ENCODE results near the gene APOA1.
"Not testable (repeated sequence)": the region's sequence is repeated elsewhere in the genome, so short reads cannot be mapped to it uniquely, and the experiment has no call there.

The APOA1 gene

DNA sequence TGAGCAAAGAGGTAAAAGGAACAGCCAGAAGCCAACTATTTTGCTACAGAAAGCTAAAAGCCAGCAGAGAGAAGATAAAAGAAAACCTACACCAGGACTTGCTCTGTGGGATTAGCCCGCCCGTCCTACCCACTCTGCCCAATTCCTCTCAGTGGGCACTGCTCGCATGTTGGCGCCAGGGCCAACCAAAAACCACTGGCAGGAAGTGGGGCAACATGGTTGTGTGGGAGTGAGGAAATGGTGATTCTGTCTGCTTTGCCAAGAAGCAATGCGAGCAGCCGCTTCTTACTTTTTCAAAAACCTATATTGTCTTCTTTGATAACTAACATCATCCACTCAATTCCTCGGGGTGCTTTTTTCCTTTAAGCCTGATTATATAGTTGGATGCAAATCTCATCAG is 14.2 kb upstream of the APOA1 start:
- DNase-seq, result no peak
- no peak for TF ChIP-seq GATA1 (IDR thresholded peaks at IDR 0.05; ENCODE audit: low read depth, low read length)
- no peak for TF ChIP-seq POLR2A (IDR thresholded peaks at IDR 0.05; ENCODE audit: low read length)

DNA sequence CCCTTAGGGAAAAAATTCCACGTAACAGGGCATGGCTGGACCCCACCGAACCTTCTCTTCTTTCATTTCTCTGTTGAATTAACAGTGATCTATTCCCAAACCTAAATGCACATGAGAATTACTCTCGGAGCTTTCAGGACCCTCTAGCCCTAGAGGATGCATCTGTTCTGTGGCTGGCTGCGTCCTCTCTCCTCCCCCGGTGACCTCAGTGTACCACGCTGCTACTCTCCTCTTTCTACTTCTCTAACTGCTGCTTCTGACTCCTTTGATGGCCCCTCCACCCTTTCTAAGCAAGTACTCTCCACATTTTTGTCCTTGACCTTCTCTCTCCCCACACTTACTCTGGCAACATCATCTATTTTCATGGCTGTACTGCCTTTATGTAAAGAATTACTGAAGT is 12.1 kb upstream of the APOA1 start:
- DNase-seq, result no peak
- TF ChIP-seq POLR2A (IDR thresholded peaks at IDR 0.05; ENCODE audit: low read length), result no peak
- no peak for TF ChIP-seq GATA1 (IDR thresholded peaks at IDR 0.05; ENCODE audit: low read depth, low read length)

DNA sequence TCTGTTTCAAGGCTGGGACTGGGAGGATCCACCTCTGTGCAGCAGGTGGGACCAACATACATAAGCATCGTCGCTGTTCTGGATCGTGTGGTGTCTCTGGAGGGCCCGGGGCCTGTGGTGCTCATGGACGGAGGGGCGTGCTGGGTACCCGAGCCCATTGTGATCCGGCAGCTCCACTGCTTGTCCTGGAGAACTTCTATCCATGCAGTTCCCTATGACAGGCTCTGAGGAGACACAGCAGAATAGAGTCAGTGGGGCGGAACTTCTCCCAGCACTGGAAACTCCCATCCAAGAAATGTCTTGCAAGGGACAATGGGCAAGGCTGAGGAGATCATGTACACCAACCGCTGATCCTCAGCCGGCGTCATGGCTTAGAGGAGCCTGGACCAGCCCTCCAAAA is 11.6 kb upstream of the APOA1 start:
- DNase-seq, result no peak
- TF ChIP-seq GATA1 (IDR thresholded peaks at IDR 0.05; ENCODE audit: low read depth, low read length) (no peak), POLR2A (IDR thresholded peaks at IDR 0.05; ENCODE audit: low read length) (no peak)

GRCh38 chr11:116847612-116848011 is 10.2 kb upstream of the APOA1 start:
- TF ChIP-seq GATA1 (IDR thresholded peaks at IDR 0.05; ENCODE audit: low read depth, low read length) (no peak), POLR2A (IDR thresholded peaks at IDR 0.05; ENCODE audit: low read length) (no peak)
- DNase-seq, result no peak

GRCh38 chr11:116844722-116845121 is 7.3 kb upstream of the APOA1 start:
- no peak for TF ChIP-seq GATA1 (IDR thresholded peaks at IDR 0.05; ENCODE audit: low read depth, low read length)
- no peak for TF ChIP-seq POLR2A (IDR thresholded peaks at IDR 0.05; ENCODE audit: low read length)
- DNase-seq, result no peak

DNA sequence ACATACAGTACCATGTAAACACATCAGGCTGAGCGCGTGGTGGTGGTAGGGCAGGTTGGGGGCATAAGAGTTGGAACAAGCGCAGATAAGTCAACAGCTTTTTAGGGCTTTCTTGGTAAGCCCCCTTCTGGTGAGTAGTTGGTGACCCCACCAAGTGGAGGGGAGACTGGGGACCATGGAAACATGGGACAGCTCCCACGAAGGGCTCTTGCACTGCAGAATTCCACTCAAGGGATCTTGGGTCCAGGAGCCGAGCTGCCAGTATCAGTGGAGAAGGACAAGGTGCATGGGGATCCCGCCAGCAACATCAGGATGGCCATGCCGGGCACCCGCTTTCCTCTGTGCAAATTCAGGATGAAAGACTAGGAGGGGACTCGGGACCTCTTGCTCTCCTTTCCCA is 6.2 kb upstream of the APOA1 start:
- no peak for DNase-seq
- TF ChIP-seq GATA1 (IDR thresholded peaks at IDR 0.05; ENCODE audit: low read depth, low read length), result no peak
- TF ChIP-seq POLR2A (IDR thresholded peaks at IDR 0.05; ENCODE audit: low read length), result no peak

GRCh38 chr11:116842909-116843308 is 5.5 kb upstream of the APOA1 start:
- TF ChIP-seq GATA1 (IDR thresholded peaks at IDR 0.05; ENCODE audit: low read depth, low read length) (no peak), POLR2A (IDR thresholded peaks at IDR 0.05; ENCODE audit: low read length) (no peak)
- DNase-seq, result no peak

DNA sequence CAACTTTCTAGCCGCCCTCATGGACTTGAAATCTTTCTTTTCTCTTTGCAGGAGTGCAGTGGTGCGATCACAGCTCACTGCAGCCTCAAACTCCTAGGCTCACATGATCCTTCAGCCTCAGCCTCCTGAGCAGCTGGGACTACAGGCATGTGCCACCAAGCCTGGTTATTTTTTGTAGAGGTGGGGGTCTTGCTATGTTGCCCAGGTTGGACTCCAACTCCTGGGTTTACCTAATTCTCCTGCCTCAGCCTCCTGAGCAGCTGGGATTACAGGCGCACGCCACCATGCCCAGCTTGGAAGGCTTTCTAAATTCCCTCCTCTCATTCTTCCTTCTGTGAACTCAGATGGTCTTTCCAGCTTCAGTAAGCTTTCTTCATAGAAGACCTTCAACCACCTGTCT is 4.7 kb upstream of the APOA1 start:
- DNase-seq, result no peak
- no peak for TF ChIP-seq GATA1 (IDR thresholded peaks at IDR 0.05; ENCODE audit: low read depth, low read length)
- no peak for TF ChIP-seq POLR2A (IDR thresholded peaks at IDR 0.05; ENCODE audit: low read length)

GRCh38 chr11:116840746-116841296 is 3.4 kb upstream of the APOA1 start:
- TF ChIP-seq GATA1 (IDR thresholded peaks at IDR 0.05; ENCODE audit: low read depth, low read length) (no peak), POLR2A (IDR thresholded peaks at IDR 0.05; ENCODE audit: low read length) (no peak)
- DNase-seq, result no peak

GRCh38 chr11:116840224-116840745 is 2.9 kb upstream of the APOA1 start:
- no peak for DNase-seq
- TF ChIP-seq POLR2A (IDR thresholded peaks at IDR 0.05; ENCODE audit: low read length) (no peak), GATA1 (IDR thresholded peaks at IDR 0.05; ENCODE audit: low read depth, low read length) (no peak)

DNA sequence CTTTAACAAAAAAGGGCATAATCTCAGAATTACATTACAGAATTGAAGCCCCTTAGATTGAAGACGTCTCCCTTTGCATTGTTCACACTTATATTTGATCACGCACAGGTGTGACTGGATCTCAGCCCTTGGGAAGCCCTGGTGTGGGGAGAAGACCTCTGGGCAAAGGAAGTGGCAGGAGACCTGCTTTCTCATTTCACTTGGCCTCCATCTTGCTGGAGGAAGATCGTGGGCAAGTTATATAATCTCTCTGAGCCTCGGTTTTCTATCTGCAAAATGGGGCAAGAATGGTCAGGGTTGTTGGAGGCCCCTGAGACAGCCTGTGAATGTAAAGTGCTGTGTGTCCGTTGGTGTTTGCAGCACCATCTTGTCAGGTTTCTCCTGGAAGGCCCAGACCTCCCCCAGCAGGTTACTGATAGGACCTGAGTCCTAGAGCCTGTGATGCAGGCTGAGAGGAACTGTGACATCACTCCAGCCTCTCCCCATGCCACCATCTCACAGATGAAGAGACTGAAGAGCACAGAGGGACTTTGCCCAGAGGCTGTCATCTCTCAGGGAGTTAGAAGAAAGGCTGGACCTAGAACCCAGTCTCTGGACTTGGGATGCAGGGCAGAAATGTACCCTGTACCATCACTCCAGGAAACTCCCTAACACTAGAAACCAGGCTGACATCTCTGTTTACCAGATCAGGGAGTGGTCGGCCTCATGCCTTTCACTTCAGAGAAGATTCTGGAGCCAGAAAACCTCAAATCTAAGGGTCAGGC is 1.1 kb upstream of the APOA1 start:
- DNase-seq, result no peak
- no peak for TF ChIP-seq GATA1 (IDR thresholded peaks at IDR 0.05; ENCODE audit: low read depth, low read length)
- no peak for TF ChIP-seq POLR2A (IDR thresholded peaks at IDR 0.05; ENCODE audit: low read length)

- DNase-seq, result no peak
- TF ChIP-seq GATA1 (IDR thresholded peaks at IDR 0.05; ENCODE audit: low read depth, low read length), result no peak
- TF ChIP-seq POLR2A (IDR thresholded peaks at IDR 0.05; ENCODE audit: low read length), result no peak
These were observed 810 bp downstream of the APOA1 start for GRCh38 chr11:116836632-116836991.

GRCh38 chr11:116835791-116836631 is 1.4 kb downstream of the APOA1 start:
- peak; percentile 77 to 87 for DNase-seq

GRCh38 chr11:116835042-116835772 is 2.2 kb downstream of the APOA1 start:
- no peak for TF ChIP-seq GATA1 (IDR thresholded peaks at IDR 0.05; ENCODE audit: low read depth, low read length)
- TF ChIP-seq POLR2A (IDR thresholded peaks at IDR 0.05; ENCODE audit: low read length), result no peak
- no peak for DNase-seq

More at GRCh38 chr11:116835791-116836631, 1.4 kb downstream of the APOA1 start:
- no peak for TF ChIP-seq POLR2A (IDR thresholded peaks at IDR 0.05; ENCODE audit: low read length)

GRCh38 chr11:116834535-116835041 is 2.8 kb downstream of the APOA1 start:
- not testable (repeated sequence) for DNase-seq
